ENCODE measurements around the gene LAP3.
"Not testable (repeated sequence)": the region's sequence is repeated elsewhere in the genome, so short reads cannot be mapped to it uniquely, and the experiment has no call there.

DNA sequence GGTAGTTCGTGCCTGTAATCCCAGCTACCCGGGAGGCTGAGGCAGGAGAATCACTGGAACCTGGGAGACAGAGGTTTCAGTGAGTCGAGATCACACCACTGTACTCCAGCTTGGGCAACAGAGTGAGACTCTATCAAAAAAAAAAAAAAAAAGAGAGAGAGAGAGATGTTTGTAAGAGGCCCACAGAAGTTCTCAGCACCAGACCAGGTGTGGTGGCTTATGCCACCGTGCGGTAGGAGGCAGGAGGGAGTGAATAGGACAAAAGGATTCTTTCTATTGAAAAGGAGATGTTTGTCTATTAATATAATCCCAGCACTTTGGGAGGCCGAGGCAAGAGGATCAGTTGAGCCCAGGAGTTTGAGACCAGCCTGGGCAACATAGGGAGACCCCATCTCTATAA is 39.9 kb upstream of the LAP3 start:
- TF ChIP-seq, protein P1, sequence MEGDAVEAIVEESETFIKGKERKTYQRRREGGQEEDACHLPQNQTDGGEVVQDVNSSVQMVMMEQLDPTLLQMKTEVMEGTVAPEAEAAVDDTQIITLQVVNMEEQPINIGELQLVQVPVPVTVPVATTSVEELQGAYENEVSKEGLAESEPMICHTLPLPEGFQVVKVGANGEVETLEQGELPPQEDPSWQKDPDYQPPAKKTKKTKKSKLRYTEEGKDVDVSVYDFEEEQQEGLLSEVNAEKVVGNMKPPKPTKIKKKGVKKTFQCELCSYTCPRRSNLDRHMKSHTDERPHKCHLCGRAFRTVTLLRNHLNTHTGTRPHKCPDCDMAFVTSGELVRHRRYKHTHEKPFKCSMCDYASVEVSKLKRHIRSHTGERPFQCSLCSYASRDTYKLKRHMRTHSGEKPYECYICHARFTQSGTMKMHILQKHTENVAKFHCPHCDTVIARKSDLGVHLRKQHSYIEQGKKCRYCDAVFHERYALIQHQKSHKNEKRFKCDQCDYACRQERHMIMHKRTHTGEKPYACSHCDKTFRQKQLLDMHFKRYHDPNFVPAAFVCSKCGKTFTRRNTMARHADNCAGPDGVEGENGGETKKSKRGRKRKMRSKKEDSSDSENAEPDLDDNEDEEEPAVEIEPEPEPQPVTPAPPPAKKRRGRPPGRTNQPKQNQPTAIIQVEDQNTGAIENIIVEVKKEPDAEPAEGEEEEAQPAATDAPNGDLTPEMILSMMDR (IDR thresholded peaks at IDR 0.05) = not testable (repeated sequence)
- not testable (repeated sequence) for TF ChIP-seq POLR2A (IDR thresholded peaks at IDR 0.05)

All from uterus (tissue), 2 donors.